ENCODE data around the gene ZSCAN9.

Gene ZSCAN9

GRCh38 chr6:28203201-28203600, 21.9 kb upstream of the ZSCAN9 start:
- H3K27ac ChIP-seq, result no peak overlapping the region
- no peaks in the 10 kb centered on the region for H3K36me3 ChIP-seq
- H3K9me3 ChIP-seq (ENCODE audit: severe bottlenecking), result peaks cover 13% of the 10 kb centered on the region
- TF ChIP-seq CTCF (IDR thresholded peaks at IDR 0.05; ENCODE audit: low read depth, low read length), result no peak
- DNase-seq, result peak; percentile 94
- no peaks in the 10 kb centered on the region for H3K27me3 ChIP-seq (ENCODE audit: insufficient read depth, low read depth, severe bottlenecking)
- H3K4me3 ChIP-seq (ENCODE audit: low read depth, low read length), result no peak overlapping the region

GRCh38 chr6:28205879-28206278, 19.2 kb upstream of the ZSCAN9 start:
- peaks cover 3% of the 10 kb centered on the region for H3K9me3 ChIP-seq (ENCODE audit: severe bottlenecking)
- no peaks in the 10 kb centered on the region for H3K36me3 ChIP-seq

GRCh38 chr6:28206527-28206926, 18.5 kb upstream of the ZSCAN9 start:
- DNase-seq, result no peak
- H3K27ac ChIP-seq, result no peak overlapping the region
- H3K9me3 ChIP-seq (ENCODE audit: severe bottlenecking), result peaks cover 3% of the 10 kb centered on the region
- no peaks in the 10 kb centered on the region for H3K27me3 ChIP-seq (ENCODE audit: insufficient read depth, low read depth, severe bottlenecking)
- H3K36me3 ChIP-seq, result no peaks in the 10 kb centered on the region
- H3K4me3 ChIP-seq (ENCODE audit: low read depth, low read length), result no peak overlapping the region
- no peak for TF ChIP-seq CTCF (IDR thresholded peaks at IDR 0.05; ENCODE audit: low read depth, low read length)

More at GRCh38 chr6:28205879-28206278, 19.2 kb upstream of the ZSCAN9 start:
- no peak for TF ChIP-seq CTCF (IDR thresholded peaks at IDR 0.05; ENCODE audit: low read depth, low read length)
- Histone ChIP-seq H3K27me3 (ENCODE audit: insufficient read depth, low read depth, severe bottlenecking) (no peaks in the 10 kb centered on the region), H3K4me3 (ENCODE audit: low read depth, low read length) (no peak overlapping the region), H3K27ac (no peak overlapping the region)
- no peak for DNase-seq

DNA sequence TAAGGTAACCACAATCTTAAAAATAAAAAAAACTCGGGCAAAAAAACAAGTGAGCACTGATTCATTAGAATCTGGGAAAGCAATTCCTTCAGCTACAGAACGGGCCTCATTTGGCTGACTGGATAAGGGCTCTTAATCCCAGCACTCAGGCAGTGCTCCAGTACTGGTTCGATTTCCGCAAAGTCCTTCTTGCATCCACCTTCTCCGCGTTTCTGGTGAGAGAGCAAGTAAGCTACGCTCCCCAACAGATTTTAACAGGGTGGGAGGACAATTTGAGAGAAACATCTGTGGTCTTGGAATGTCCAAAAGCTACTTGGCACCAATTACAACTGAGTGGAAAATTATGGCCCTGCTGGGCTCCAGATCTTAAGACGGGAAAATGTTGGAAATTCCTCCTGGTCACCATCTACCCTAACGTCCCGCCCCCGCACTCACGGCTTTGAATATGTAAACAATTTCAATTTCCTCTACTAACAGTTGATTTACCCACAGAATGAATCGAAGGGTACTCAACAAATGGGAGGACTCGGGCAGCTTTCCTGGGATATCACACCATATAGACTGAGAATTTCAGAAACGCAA, 18.1 kb upstream of the ZSCAN9 start:
- peaks cover 3% of the 10 kb centered on the region for H3K9me3 ChIP-seq (ENCODE audit: severe bottlenecking)
- no peak for DNase-seq
- no peak for TF ChIP-seq CTCF (IDR thresholded peaks at IDR 0.05; ENCODE audit: low read depth, low read length)
- no peak overlapping the region for H3K27ac ChIP-seq
- no peak overlapping the region for H3K4me3 ChIP-seq (ENCODE audit: low read depth, low read length)
- H3K36me3 ChIP-seq, result no peaks in the 10 kb centered on the region
- no peaks in the 10 kb centered on the region for H3K27me3 ChIP-seq (ENCODE audit: insufficient read depth, low read depth, severe bottlenecking)

GRCh38 chr6:28207510-28208110, 17.5 kb upstream of the ZSCAN9 start:
- peaks cover 3% of the 10 kb centered on the region for H3K9me3 ChIP-seq (ENCODE audit: severe bottlenecking)
- DNase-seq, result no peak
- no peaks in the 10 kb centered on the region for H3K36me3 ChIP-seq
- no peak overlapping the region for H3K4me3 ChIP-seq (ENCODE audit: low read depth, low read length)
- H3K27me3 ChIP-seq (ENCODE audit: insufficient read depth, low read depth, severe bottlenecking), result no peaks in the 10 kb centered on the region
- no peak overlapping the region for H3K27ac ChIP-seq
- TF ChIP-seq CTCF (IDR thresholded peaks at IDR 0.05; ENCODE audit: low read depth, low read length), result no peak
